ENCODE data around the gene ACADSB.

GRCh38 chr10:123083811-123084210 lies 75.0 kb downstream of the ACADSB start:
- no peak for TF ChIP-seq EZH2phosphoT487 (IDR thresholded peaks at IDR 0.05; ENCODE audit: low read depth, severe bottlenecking, unreplicated experiment)
- TF ChIP-seq, protein P1, sequence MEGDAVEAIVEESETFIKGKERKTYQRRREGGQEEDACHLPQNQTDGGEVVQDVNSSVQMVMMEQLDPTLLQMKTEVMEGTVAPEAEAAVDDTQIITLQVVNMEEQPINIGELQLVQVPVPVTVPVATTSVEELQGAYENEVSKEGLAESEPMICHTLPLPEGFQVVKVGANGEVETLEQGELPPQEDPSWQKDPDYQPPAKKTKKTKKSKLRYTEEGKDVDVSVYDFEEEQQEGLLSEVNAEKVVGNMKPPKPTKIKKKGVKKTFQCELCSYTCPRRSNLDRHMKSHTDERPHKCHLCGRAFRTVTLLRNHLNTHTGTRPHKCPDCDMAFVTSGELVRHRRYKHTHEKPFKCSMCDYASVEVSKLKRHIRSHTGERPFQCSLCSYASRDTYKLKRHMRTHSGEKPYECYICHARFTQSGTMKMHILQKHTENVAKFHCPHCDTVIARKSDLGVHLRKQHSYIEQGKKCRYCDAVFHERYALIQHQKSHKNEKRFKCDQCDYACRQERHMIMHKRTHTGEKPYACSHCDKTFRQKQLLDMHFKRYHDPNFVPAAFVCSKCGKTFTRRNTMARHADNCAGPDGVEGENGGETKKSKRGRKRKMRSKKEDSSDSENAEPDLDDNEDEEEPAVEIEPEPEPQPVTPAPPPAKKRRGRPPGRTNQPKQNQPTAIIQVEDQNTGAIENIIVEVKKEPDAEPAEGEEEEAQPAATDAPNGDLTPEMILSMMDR (IDR thresholded peaks at IDR 0.05; ENCODE audit: poor library complexity) = no peak
- TF ChIP-seq EZH2 (IDR thresholded peaks at IDR 0.05; ENCODE audit: borderline replicate concordance) = no peak

Data from hepatocyte (in vitro differentiated cells).